HepG2 (cell line): ENCODE data around the gene GRB10.

Experiments
- CHD2 ChIP-seq: IDR thresholded peaks from 2 replicates; pipeline ENCODE4 v1.6.1; 2011; ENCODE audit warnings: low read depth, low read length, improper control_type of control experiment
- EP300 ChIP-seq, 3 experiments: sonication (generic) in 1 of 3; formaldehyde crosslinking in 1 of 3; IDR thresholded peaks; 2 replicates each; pipeline versions ENCODE4 v1.5.1 to v1.6.1; 2011 to 2020; ENCODE audit warnings: low read depth in 2 of 3, low read length in 2 of 3, borderline replicate concordance in 1 of 3, improper control_type of control experiment in 1 of 3, mild to moderate bottlenecking in 1 of 3, missing genetic modification reagents in 1 of 3, moderate library complexity in 1 of 3
- JUN ChIP-seq: sonication (generic); formaldehyde crosslinking; IDR thresholded peaks from 2 replicates; pipeline ENCODE4 v1.4.0; 2020; ENCODE audit warnings: mild to moderate bottlenecking, missing genetic modification reagents
- NR2C2 ChIP-seq: sonication (generic); formaldehyde crosslinking; IDR thresholded peaks from 2 replicates; pipeline ENCODE4 v1.4.0; 2020; ENCODE audit warnings: missing genetic modification reagents, mild to moderate bottlenecking, moderate library complexity, borderline replicate concordance
- POLR2AphosphoS5 ChIP-seq: IDR thresholded peaks from 2 replicates; pipeline ENCODE4 v1.6.1; 2012; ENCODE audit warnings: low read depth, low read length
- TCF7 ChIP-seq: sonication (generic); IDR thresholded peaks from 2 replicates; pipeline ENCODE4 v1.6.1; 2016; ENCODE audit warnings: antibody characterized with exemption, low read depth
- ZNF792 ChIP-seq: IDR thresholded peaks from 2 replicates; pipeline ENCODE4 v1.6.1; 2016
- ZSCAN29 ChIP-seq: sonication (generic); formaldehyde crosslinking; conservative IDR thresholded peaks from 2 replicates; pipeline ENCODE4 v1.4.0; 2020; ENCODE audit warnings: mild to moderate bottlenecking, missing genetic modification reagents
- TF ChIP-seq, protein P1 (sequence below): sonication (generic); formaldehyde crosslinking; IDR thresholded peaks from 2 replicates; pipeline ENCODE4 v1.5.0; 2020; ENCODE audit warnings: mild to moderate bottlenecking, missing genetic modification reagents, moderate library complexity
- TF ChIP-seq, protein P2 (sequence below): sonication (generic); formaldehyde crosslinking; IDR thresholded peaks from 2 replicates; pipeline ENCODE4 v1.4.0; 2020; ENCODE audit warnings: missing genetic modification reagents, low read depth, mild to moderate bottlenecking, borderline replicate concordance

DNA sequence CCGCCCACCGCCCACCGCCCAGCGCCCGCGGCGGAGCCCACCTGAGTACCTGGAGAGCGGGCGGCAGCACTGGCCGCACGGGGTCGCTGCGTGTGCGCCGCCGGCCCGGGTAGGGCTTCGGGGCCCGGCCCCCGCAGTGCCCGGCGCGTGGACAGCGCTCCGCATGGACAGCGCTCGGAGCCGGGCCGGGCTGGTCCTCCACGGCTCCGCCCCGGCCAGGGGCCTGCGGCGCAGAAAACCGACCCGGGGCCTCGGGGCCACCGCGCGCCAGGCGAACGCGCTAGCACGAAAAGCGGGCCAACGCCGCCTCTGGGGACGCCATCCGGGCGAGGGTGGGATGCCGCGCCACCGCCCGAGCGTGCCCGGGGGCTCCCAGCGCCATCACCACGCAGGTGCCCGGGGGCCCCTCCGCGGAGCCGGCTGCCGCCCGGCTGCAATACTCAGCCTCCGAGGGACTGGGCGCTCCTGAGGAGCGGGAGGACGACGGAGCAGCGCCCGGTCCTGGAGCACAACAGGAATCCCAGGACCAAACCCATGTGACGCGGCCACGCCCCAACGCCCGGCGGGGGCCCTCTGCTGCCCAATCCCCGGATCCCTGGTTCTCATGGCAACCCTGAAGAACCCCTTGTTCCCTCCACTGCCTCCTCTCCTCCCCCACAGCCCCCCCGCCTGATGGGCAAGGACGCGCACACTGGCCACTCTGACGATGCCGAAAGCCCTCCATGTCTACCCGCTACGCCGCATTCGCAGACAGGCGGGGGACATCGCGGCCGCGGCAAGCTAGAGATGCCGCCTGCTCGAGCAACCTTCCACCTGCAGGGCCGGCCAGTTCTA is at the start of gene GRB10:
- TF ChIP-seq, protein P1, sequence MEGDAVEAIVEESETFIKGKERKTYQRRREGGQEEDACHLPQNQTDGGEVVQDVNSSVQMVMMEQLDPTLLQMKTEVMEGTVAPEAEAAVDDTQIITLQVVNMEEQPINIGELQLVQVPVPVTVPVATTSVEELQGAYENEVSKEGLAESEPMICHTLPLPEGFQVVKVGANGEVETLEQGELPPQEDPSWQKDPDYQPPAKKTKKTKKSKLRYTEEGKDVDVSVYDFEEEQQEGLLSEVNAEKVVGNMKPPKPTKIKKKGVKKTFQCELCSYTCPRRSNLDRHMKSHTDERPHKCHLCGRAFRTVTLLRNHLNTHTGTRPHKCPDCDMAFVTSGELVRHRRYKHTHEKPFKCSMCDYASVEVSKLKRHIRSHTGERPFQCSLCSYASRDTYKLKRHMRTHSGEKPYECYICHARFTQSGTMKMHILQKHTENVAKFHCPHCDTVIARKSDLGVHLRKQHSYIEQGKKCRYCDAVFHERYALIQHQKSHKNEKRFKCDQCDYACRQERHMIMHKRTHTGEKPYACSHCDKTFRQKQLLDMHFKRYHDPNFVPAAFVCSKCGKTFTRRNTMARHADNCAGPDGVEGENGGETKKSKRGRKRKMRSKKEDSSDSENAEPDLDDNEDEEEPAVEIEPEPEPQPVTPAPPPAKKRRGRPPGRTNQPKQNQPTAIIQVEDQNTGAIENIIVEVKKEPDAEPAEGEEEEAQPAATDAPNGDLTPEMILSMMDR = peak; percentile 36; the same call in 1 of the 2 replicates
- TF ChIP-seq NR2C2 (CRISPR knock-in tag) (no peak), ZSCAN29 (CRISPR knock-in tag) (no peak), EP300 (IDR thresholded peaks at IDR 0.05; ENCODE audit: low read depth in 2 of 2, low read length in 2 of 2) (no peak), EP300 (CRISPR knock-in tag; IDR thresholded peaks at IDR 0.05; ENCODE audit: borderline replicate concordance) (no peak), ZNF792 (CRISPR knock-in tag) (no peak), POLR2AphosphoS5 (no peak), CHD2 (no peak), JUN (CRISPR knock-in tag) (no peak), TCF7 (no peak)
- TF ChIP-seq, protein P2, sequence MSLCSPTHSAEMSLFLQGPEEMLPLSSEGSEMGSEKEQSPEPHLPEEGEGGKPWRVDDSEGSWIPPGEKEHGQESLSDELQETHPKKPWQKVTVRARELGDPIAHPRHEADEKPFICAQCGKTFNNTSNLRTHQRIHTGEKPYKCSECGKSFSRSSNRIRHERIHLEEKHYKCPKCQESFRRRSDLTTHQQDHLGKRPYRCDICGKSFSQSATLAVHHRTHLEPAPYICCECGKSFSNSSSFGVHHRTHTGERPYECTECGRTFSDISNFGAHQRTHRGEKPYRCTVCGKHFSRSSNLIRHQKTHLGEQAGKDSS (CRISPR knock-in tag) = no peak
